Neuronal stem cell (in vitro differentiated cells): ENCODE results near the gene RPS6KA1.
"Not testable (repeated sequence)": the region's sequence is repeated elsewhere in the genome, so short reads cannot be mapped to it uniquely, and the experiment has no call there.

Experiments used
- DNase-seq: peaks from one replicate; pipeline ENCODE4 v3.0.0-alpha.2; 2013; ENCODE audit warnings: low spot score
- H2AFZ ChIP-seq: one replicate; pipeline ENCODE4 v1.6.1; 2013; ENCODE audit warnings: mild to moderate bottlenecking, low read length, inconsistent platforms
- H2AK5ac ChIP-seq: 2 replicates; pipeline ENCODE4 v1.6.1; 2013; ENCODE audit warnings: low read depth, mild to moderate bottlenecking, inconsistent platforms, low read length, moderate library complexity, mixed read lengths
- H2BK120ac ChIP-seq: 2 replicates; pipeline ENCODE4 v1.6.1; 2013; ENCODE audit warnings: low read depth, mild to moderate bottlenecking, inconsistent platforms, low read length, moderate library complexity, mixed read lengths
- H2BK12ac ChIP-seq: one replicate; pipeline ENCODE4 v1.6.1; 2013; ENCODE audit warnings: low read length, inconsistent platforms
- H2BK15ac ChIP-seq: 2 replicates; pipeline ENCODE4 v1.6.1; 2013; ENCODE audit warnings: mild to moderate bottlenecking, low read length, inconsistent platforms, mixed read lengths
- H2BK5ac ChIP-seq: one replicate; pipeline ENCODE4 v1.6.1; 2013; ENCODE audit warnings: inconsistent platforms, mild to moderate bottlenecking, low read length, moderate library complexity
- H3K14ac ChIP-seq: one replicate; pipeline ENCODE4 v1.6.1; 2013; ENCODE audit warnings: low read length, inconsistent platforms
- H3K18ac ChIP-seq: 2 replicates; pipeline ENCODE4 v1.6.1; 2013; ENCODE audit warnings: low read length, inconsistent platforms
- H3K23ac ChIP-seq: 2 replicates; pipeline ENCODE4 v1.6.1; 2013; ENCODE audit warnings: low read depth, mild to moderate bottlenecking, mixed read lengths, low read length, inconsistent platforms; ENCODE audit not compliant: poor library complexity
- H3K27ac ChIP-seq: replicated peaks from 3 replicates; pipeline ENCODE4 v1.5.1; 2013; ENCODE audit warnings: low read length, inconsistent platforms
- H3K27me3 ChIP-seq, 3 experiments: 2 replicates each; pipeline ENCODE4 v1.6.1; 2013; ENCODE audit warnings: low read length in 3 of 3, mild to moderate bottlenecking in 2 of 3, inconsistent platforms in 1 of 3, low read depth in 1 of 3, mixed read lengths in 1 of 3, moderate library complexity in 1 of 3; ENCODE audit not compliant: control insufficient read depth in 3 of 3, insufficient read depth in 3 of 3
- H3K36me3 ChIP-seq, 2 donors: replicated peaks in 1 of 2; 2 replicates each; pipeline ENCODE4 v1.6.1; 2013; ENCODE audit warnings: low read length in 2 of 2; ENCODE audit not compliant: control insufficient read depth in 2 of 2, insufficient read depth in 2 of 2
- H3K4ac ChIP-seq: 2 replicates; pipeline ENCODE4 v1.6.1; 2013; ENCODE audit warnings: inconsistent platforms, mild to moderate bottlenecking, low read length, moderate library complexity
- H3K4me1 ChIP-seq, 2 donors: 1 replicate in 1 of 2; 2 replicates in 1 of 2; pipeline ENCODE4 v1.6.1; 2013; ENCODE audit warnings: low read length in 2 of 2, low read depth in 1 of 2; ENCODE audit not compliant: control insufficient read depth in 2 of 2, insufficient read depth in 1 of 2
- H3K4me2 ChIP-seq: one replicate; pipeline ENCODE4 v1.6.1; 2013; ENCODE audit warnings: mild to moderate bottlenecking, low read length, inconsistent platforms; ENCODE audit not compliant: insufficient read depth, poor library complexity, severe bottlenecking
- H3K4me3 ChIP-seq, 2 donors: 2 replicates each; pipeline ENCODE4 v1.5.1; 2013; ENCODE audit warnings: low read length in 2 of 2, mild to moderate bottlenecking in 2 of 2, inconsistent platforms in 1 of 2, moderate library complexity in 1 of 2
- H3K79me1 ChIP-seq: one replicate; pipeline ENCODE4 v1.6.1; 2013; ENCODE audit warnings: low read depth, mild to moderate bottlenecking, inconsistent platforms, low read length, moderate library complexity
- H3K9ac ChIP-seq: one replicate; pipeline ENCODE4 v1.6.1; 2013; ENCODE audit warnings: mild to moderate bottlenecking, low read depth, low read length, inconsistent platforms; ENCODE audit not compliant: poor library complexity
- H3K9me3 ChIP-seq, 2 donors: replicated peaks in 1 of 2; 2 replicates each; pipeline versions ENCODE3 to v1.6.1; 2013; ENCODE audit warnings: low read length in 2 of 2, mild to moderate bottlenecking in 2 of 2, inconsistent platforms in 1 of 2, low read depth in 1 of 2, mixed read lengths in 1 of 2, moderate library complexity in 1 of 2; ENCODE audit not compliant: control insufficient read depth in 2 of 2, insufficient read depth in 1 of 2
- H4K8ac ChIP-seq: one replicate; pipeline ENCODE4 v1.6.1; 2013; ENCODE audit warnings: low read depth, mild to moderate bottlenecking, inconsistent platforms, low read length, moderate library complexity
- H4K91ac ChIP-seq: one replicate; pipeline ENCODE4 v1.6.1; 2013; ENCODE audit warnings: low read length, low read depth, mild to moderate bottlenecking, inconsistent platforms; ENCODE audit not compliant: poor library complexity
- WGBS, 2 donors: extraction: QIAGEN DNeasy Blood & Tissue Kit; methylation state at CpG; one replicate each; pipeline ENCODE4 v1.1.7; 2013; ENCODE audit warnings: missing lambda C conversion rate in 2 of 2, mixed read lengths in 1 of 2; ENCODE audit not compliant: insufficient read length in 2 of 2, insufficient replicate concordance in 1 of 2; ENCODE audit errors: extremely low coverage in 2 of 2; 5-methylcytosine and 5-hydroxymethylcytosine counted together

RPS6KA1 gene

DNA sequence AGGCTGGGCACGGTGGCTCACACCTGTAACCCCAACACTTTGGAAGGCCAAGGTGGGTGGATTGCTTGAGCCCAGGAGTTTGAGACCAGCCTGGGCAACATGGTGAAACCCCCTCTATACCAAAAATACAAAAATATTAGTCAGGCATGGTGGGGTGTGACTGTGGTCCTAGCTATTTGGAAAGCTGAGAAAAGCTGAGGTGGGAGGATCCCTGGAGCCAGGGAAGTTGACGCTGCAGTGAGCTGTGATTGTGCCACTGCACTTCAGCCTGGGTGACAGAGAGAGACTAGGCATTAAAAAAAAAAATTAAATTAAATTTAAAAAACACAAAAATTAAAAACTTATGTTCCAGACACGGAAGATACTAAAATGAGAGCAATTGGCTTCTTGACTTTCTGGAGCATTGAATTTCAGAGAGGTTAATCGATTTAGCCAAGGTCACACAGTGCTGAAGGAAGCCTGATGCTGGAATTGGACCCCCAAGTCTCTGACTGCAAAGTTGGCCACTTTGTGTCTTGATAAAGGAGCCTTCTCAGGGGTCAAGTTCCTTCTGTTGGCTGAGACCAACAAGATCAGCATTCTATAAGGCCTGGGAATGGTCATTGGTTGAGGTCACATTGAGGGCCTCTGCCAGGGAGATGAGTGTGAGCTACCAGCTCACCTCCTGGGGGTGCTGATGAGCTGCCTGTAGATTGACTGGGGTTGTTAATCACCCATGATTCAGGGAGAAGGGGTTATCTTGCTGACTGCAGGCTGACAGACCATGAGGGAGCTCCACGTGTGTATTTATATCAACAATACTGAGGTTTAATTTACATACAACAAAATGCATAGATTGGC, 54.3 kb downstream of the RPS6KA1 start:
- Histone ChIP-seq H2AK5ac (no peak overlapping the region), H4K8ac (no peak overlapping the region), H3K9ac (no peak overlapping the region), H2AFZ (no peak overlapping the region), H4K91ac (no peak overlapping the region), H2BK15ac (no peak overlapping the region), H3K4ac (no peak overlapping the region), H2BK5ac (no peak overlapping the region), H2BK120ac (no peak overlapping the region), H3K27me3 (no peaks in the 10 kb centered on the region), H3K36me3 (no peaks in the 10 kb centered on the region), H3K18ac (no peak overlapping the region), H3K4me1 (no peaks in the 10 kb centered on the region), H3K9me3 (peaks cover 0 to 4% of the 10 kb centered on the region in 2 donors), H3K23ac (no peak overlapping the region), H3K4me2 (no peak overlapping the region), H3K79me1 (no peaks in the 10 kb centered on the region), H2BK12ac (no peak overlapping the region), H3K4me3 (no peak overlapping the region), H3K27ac (no peak overlapping the region), H3K14ac (no peak overlapping the region)
- no CpG with 5 or more reads among the region's 5 CpGs for WGBS, 2 donors
- DNase-seq, result no peak

DNA sequence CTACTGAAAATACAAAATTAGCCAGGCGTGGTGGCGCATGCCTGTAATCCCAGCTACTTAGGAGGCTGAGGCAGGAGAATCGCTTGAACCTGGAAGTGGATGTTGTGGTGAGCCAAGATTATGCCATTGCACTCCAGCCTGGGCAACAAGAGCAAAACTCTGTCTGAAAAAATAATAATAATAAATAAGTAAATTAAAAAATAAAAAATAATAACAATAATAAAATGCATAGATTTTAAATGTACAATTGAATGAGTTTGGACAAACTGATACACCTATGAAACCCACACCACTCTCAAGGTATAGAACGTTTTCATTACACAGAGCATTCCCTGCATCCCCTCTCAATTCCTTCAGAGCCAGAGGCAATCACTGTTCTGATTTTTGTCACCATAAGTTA, 55.0 kb downstream of the RPS6KA1 start:
- H3K4me2 ChIP-seq, H2BK5ac ChIP-seq, H3K36me3 ChIP-seq, H4K8ac ChIP-seq, H2BK12ac ChIP-seq, H3K27me3 ChIP-seq, H3K9ac ChIP-seq, H3K4me3 ChIP-seq, H3K4ac ChIP-seq, H2BK15ac ChIP-seq, H3K23ac ChIP-seq, H3K9me3 ChIP-seq, H3K14ac ChIP-seq, H3K27ac ChIP-seq, H3K79me1 ChIP-seq, H3K4me1 ChIP-seq, H2AFZ ChIP-seq, H2AK5ac ChIP-seq, DNase-seq, H3K18ac ChIP-seq, H2BK120ac ChIP-seq, H4K91ac ChIP-seq: not testable (repeated sequence)
- WGBS, 2 donors, result no CpG with 5 or more reads among the region's 4 CpGs

DNA sequence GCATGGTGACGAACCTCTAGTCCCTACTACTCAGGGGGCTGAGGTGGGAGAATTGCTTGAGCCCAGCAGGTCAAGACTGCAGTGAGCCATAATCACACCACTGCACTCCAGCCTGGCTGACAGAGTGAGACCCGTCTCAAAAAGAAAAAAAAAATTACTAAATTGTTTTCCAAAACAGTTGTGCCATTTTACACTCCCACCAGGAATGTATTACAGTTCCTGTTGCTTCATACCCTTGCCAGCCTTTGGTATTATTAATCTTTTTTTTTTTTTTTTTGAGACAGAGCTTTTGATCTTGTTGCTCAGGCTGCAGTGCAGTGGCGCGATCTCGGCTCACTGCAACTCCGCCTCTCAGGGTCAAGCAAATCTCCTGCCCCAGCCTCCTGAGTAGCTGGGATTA, 55.9 kb downstream of the RPS6KA1 start:
- Histone ChIP-seq H2BK15ac (no peak overlapping the region), H3K4ac (no peak overlapping the region), H3K9me3 (peaks cover 0 to 9% of the 10 kb centered on the region in 2 donors), H3K4me3 (no peak overlapping the region), H3K18ac (no peak overlapping the region), H2BK5ac (no peak overlapping the region), H2BK120ac (no peak overlapping the region), H2AFZ (no peak overlapping the region), H4K8ac (no peak overlapping the region), H3K27me3 (no peaks in the 10 kb centered on the region), H3K14ac (no peak overlapping the region), H3K36me3 (no peaks in the 10 kb centered on the region), H3K23ac (no peak overlapping the region), H3K79me1 (no peaks in the 10 kb centered on the region), H3K27ac (no peak overlapping the region), H3K4me2 (no peak overlapping the region), H3K9ac (no peak overlapping the region), H2AK5ac (no peak overlapping the region), H2BK12ac (no peak overlapping the region), H4K91ac (no peak overlapping the region), H3K4me1 (no peaks in the 10 kb centered on the region)
- DNase-seq, result no peak
- WGBS, 2 donors, result no CpG with 5 or more reads among the region's 6 CpGs

DNA sequence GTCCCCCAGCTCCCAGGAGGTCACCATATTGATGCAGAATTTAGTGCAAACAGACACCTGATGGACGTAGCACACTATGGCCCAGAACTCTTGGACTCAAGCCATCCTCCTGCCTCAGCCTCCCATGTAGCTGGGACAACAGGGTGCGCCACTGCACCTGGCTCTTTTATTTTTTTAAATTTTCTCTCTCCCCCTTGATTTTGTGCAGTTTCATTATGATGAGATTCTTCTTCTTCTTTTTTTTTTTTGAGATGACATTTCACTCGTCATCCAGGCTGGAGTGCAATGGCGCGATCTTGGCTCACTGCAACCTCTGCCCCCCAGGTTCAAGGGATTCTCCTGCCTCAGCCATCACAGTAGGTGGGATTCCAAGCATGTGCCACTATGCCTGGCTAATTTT, 63.8 kb downstream of the RPS6KA1 start:
- H3K9me3 ChIP-seq, result peaks cover 0 to 9% of the 10 kb centered on the region in 2 donors
- H2BK15ac ChIP-seq, result no peak overlapping the region
- no peak for DNase-seq
- H4K91ac ChIP-seq, result no peak overlapping the region
- no peak overlapping the region for H2BK120ac ChIP-seq
- no peak overlapping the region for H2AK5ac ChIP-seq
- no CpG with 5 or more reads among the region's 5 CpGs for WGBS, 2 donors
- H3K36me3 ChIP-seq, result no peaks in the 10 kb centered on the region
- no peak overlapping the region for H2AFZ ChIP-seq
- H3K9ac ChIP-seq, result peak overlapping the region; percentile 63
- no peaks in the 10 kb centered on the region for H3K79me1 ChIP-seq
- no peak overlapping the region for H4K8ac ChIP-seq
- no peaks in the 10 kb centered on the region for H3K27me3 ChIP-seq
- H3K4ac ChIP-seq, result no peak overlapping the region
- no peak overlapping the region for H3K23ac ChIP-seq
- no peak overlapping the region for H3K4me2 ChIP-seq
- no peak overlapping the region for H3K14ac ChIP-seq
- H3K18ac ChIP-seq, result no peak overlapping the region
- no peak overlapping the region for H2BK5ac ChIP-seq
- no peaks in the 10 kb centered on the region for H3K4me1 ChIP-seq
- no peak overlapping the region for H3K27ac ChIP-seq
- H3K4me3 ChIP-seq, result no peak overlapping the region
- H2BK12ac ChIP-seq, result no peak overlapping the region
